ENCODE measurements around the gene UBL7.

Gene UBL7

GRCh38 chr15:74431116-74431515, 29.8 kb downstream of the UBL7 start:
- no peaks in the 10 kb centered on the region for H3K9me3 ChIP-seq (ENCODE audit: control insufficient read depth in 1 of 2, low read length in 2 of 2)
- peak overlapping the region in 1 of 2 donors; percentile 17 for H3K4me3 ChIP-seq (ENCODE audit: low read depth in 1 of 2, low read length in 2 of 2)
- H3K27me3 ChIP-seq (ENCODE audit: control insufficient read depth in 1 of 2, insufficient read depth in 2 of 2, low read length in 2 of 2), result peaks cover 18 to 22% of the 10 kb centered on the region in 2 donors
- no peak overlapping the region for H3K27ac ChIP-seq (ENCODE audit: low read depth, low read length)
- H3K36me3 ChIP-seq (ENCODE audit: control insufficient read depth in 1 of 2, insufficient read depth in 2 of 2, low read length in 2 of 2), result no peaks in the 10 kb centered on the region
- peaks cover 5 to 16% of the 10 kb centered on the region in 2 donors for H3K4me1 ChIP-seq (ENCODE audit: control insufficient read depth in 1 of 2, insufficient read depth in 2 of 2, low read length in 2 of 2)
- no peak overlapping the region for H3K9ac ChIP-seq (ENCODE audit: low read depth in 1 of 2, low read length in 2 of 2)

DNA sequence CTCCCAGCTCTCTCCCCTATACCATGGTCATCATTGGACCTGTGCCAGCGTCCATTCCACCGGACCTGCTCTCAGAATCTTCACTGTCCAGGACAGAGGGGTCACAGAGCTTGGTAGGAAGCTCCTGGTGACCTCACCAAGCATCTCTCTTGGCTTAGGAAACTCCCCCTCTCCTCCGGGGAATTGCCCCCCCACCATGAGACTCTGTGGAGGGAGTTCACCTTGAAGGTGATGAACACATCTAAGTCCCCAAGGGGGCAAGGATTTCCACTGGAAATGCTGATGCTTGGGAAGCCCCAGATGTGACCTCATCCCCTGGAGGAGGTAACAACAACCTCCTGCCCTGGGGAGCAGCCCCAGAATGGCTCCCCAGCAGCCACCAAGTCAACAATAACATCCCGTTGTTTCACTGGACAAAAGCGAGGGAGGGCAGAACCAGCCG, 30.4 kb downstream of the UBL7 start:
- H3K27ac ChIP-seq (ENCODE audit: low read depth, low read length), result no peak overlapping the region
- H3K9me3 ChIP-seq (ENCODE audit: control insufficient read depth in 1 of 2, low read length in 2 of 2), result no peaks in the 10 kb centered on the region
- no peak overlapping the region for H3K4me3 ChIP-seq (ENCODE audit: low read depth in 1 of 2, low read length in 2 of 2)
- no peak overlapping the region for H3K9ac ChIP-seq (ENCODE audit: low read depth in 1 of 2, low read length in 2 of 2)
- peaks cover 5 to 16% of the 10 kb centered on the region in 2 donors for H3K4me1 ChIP-seq (ENCODE audit: control insufficient read depth in 1 of 2, insufficient read depth in 2 of 2, low read length in 2 of 2)
- H3K36me3 ChIP-seq (ENCODE audit: control insufficient read depth in 1 of 2, insufficient read depth in 2 of 2, low read length in 2 of 2), result no peaks in the 10 kb centered on the region
- peaks cover 18 to 22% of the 10 kb centered on the region in 2 donors for H3K27me3 ChIP-seq (ENCODE audit: control insufficient read depth in 1 of 2, insufficient read depth in 2 of 2, low read length in 2 of 2)

- Histone ChIP-seq H3K9me3 (ENCODE audit: control insufficient read depth in 1 of 2, low read length in 2 of 2) (no peaks in the 10 kb centered on the region), H3K4me3 (ENCODE audit: low read depth in 1 of 2, low read length in 2 of 2) (no peak overlapping the region), H3K27me3 (ENCODE audit: control insufficient read depth in 1 of 2, insufficient read depth in 2 of 2, low read length in 2 of 2) (peaks cover 18 to 22% of the 10 kb centered on the region in 2 donors), H3K4me1 (ENCODE audit: control insufficient read depth in 1 of 2, insufficient read depth in 2 of 2, low read length in 2 of 2) (peaks cover 5 to 14% of the 10 kb centered on the region in 2 donors), H3K27ac (ENCODE audit: low read depth, low read length) (no peak overlapping the region), H3K36me3 (ENCODE audit: control insufficient read depth in 1 of 2, insufficient read depth in 2 of 2, low read length in 2 of 2) (no peaks in the 10 kb centered on the region), H3K9ac (ENCODE audit: low read depth in 1 of 2, low read length in 2 of 2) (no peak overlapping the region)
These were observed 31.1 kb downstream of the UBL7 start for GRCh38 chr15:74429781-74430400.

DNA sequence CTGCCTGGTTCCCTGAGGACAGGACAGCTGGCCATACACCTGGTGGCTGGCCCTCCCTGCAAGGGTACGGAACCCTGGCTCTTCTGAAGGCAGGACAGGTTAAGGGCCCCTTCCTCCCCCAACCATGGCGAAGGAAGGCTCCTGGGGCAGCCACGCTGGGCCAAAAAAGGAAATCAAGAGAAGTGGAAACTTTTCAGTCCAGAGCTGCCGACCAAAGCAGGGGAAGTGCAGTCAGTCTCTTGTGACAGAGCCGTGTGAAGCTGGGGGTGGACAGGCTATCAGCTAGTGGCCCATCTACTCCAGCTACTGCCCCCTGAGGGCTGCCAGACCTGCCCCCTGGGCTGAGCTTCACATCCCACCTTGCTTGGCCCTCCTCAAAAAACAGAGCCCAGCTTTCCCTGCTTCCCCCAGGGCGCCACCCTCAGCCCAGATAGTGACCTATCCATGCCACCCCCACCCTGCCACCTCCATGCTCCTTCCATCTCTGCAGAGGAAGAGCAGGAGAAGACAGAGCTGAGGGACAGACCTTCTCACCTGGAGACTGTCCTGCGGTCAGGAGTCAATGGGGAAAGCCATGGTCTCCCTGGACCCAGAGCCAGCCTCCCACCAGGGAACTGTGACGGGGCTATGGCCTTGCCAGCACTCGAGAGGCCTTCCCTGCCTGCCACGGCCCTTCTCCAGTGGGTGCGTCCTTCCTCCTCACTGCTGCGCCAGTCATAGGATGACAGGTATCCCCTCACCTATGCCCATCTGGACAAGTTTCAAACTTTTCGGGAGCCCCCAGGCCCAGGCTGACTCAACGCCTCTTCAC, 31.8 kb downstream of the UBL7 start:
- Histone ChIP-seq H3K27me3 (ENCODE audit: control insufficient read depth in 1 of 2, insufficient read depth in 2 of 2, low read length in 2 of 2) (peaks cover 18 to 22% of the 10 kb centered on the region in 2 donors), H3K4me3 (ENCODE audit: low read depth in 1 of 2, low read length in 2 of 2) (no peak overlapping the region), H3K9ac (ENCODE audit: low read depth in 1 of 2, low read length in 2 of 2) (no peak overlapping the region), H3K27ac (ENCODE audit: low read depth, low read length) (peak overlapping the region; percentile 7), H3K4me1 (ENCODE audit: control insufficient read depth in 1 of 2, insufficient read depth in 2 of 2, low read length in 2 of 2) (peaks cover under 1 to 7% of the 10 kb centered on the region in 2 donors), H3K36me3 (ENCODE audit: control insufficient read depth in 1 of 2, insufficient read depth in 2 of 2, low read length in 2 of 2) (no peaks in the 10 kb centered on the region), H3K9me3 (ENCODE audit: control insufficient read depth in 1 of 2, low read length in 2 of 2) (no peaks in the 10 kb centered on the region)

DNA sequence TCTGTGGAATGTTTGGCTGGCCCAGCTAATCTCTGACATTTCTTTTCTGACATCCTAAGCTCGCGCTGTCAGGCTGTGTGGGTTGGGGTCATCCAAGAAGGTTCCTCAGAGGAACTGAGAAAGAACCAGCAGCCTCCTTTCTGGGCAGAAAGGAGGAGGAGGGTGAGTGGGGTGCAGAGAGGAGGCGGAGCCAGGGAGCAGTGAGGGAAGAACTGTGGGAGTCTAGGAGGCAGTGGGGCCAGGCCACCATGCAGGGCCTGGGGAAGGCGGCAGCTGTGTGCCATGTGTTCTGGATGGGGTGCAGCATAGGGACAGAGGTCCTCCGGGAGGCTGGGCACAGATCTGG, 32.5 kb downstream of the UBL7 start:
- Histone ChIP-seq H3K4me3 (ENCODE audit: low read depth in 1 of 2, low read length in 2 of 2) (no peak overlapping the region), H3K27me3 (ENCODE audit: control insufficient read depth in 1 of 2, insufficient read depth in 2 of 2, low read length in 2 of 2) (peaks cover 18 to 22% of the 10 kb centered on the region in 2 donors), H3K4me1 (ENCODE audit: control insufficient read depth in 1 of 2, insufficient read depth in 2 of 2, low read length in 2 of 2) (peaks cover 0 to 5% of the 10 kb centered on the region in 2 donors), H3K9ac (ENCODE audit: low read depth in 1 of 2, low read length in 2 of 2) (no peak overlapping the region), H3K27ac (ENCODE audit: low read depth, low read length) (no peak overlapping the region), H3K36me3 (ENCODE audit: control insufficient read depth in 1 of 2, insufficient read depth in 2 of 2, low read length in 2 of 2) (no peaks in the 10 kb centered on the region), H3K9me3 (ENCODE audit: control insufficient read depth in 1 of 2, low read length in 2 of 2) (no peaks in the 10 kb centered on the region)

GRCh38 chr15:74427607-74428441, 33.1 kb downstream of the UBL7 start:
- H3K4me1 ChIP-seq (ENCODE audit: control insufficient read depth in 1 of 2, insufficient read depth in 2 of 2, low read length in 2 of 2), result peaks cover 0 to 5% of the 10 kb centered on the region in 2 donors
- no peaks in the 10 kb centered on the region for H3K9me3 ChIP-seq (ENCODE audit: control insufficient read depth in 1 of 2, low read length in 2 of 2)
- H3K9ac ChIP-seq (ENCODE audit: low read depth in 1 of 2, low read length in 2 of 2), result no peak overlapping the region
- H3K4me3 ChIP-seq (ENCODE audit: low read depth in 1 of 2, low read length in 2 of 2), result no peak overlapping the region
- no peak overlapping the region for H3K27ac ChIP-seq (ENCODE audit: low read depth, low read length)
- H3K36me3 ChIP-seq (ENCODE audit: control insufficient read depth in 1 of 2, insufficient read depth in 2 of 2, low read length in 2 of 2), result no peaks in the 10 kb centered on the region
- H3K27me3 ChIP-seq (ENCODE audit: control insufficient read depth in 1 of 2, insufficient read depth in 2 of 2, low read length in 2 of 2), result peaks cover 18 to 21% of the 10 kb centered on the region in 2 donors

- Histone ChIP-seq H3K27ac (ENCODE audit: low read depth, low read length) (no peak overlapping the region), H3K9me3 (ENCODE audit: control insufficient read depth in 1 of 2, low read length in 2 of 2) (no peaks in the 10 kb centered on the region), H3K36me3 (ENCODE audit: control insufficient read depth in 1 of 2, insufficient read depth in 2 of 2, low read length in 2 of 2) (no peaks in the 10 kb centered on the region), H3K27me3 (ENCODE audit: control insufficient read depth in 1 of 2, insufficient read depth in 2 of 2, low read length in 2 of 2) (peaks cover 9 to 10% of the 10 kb centered on the region in 2 donors), H3K4me3 (ENCODE audit: low read depth in 1 of 2, low read length in 2 of 2) (no peak overlapping the region), H3K9ac (ENCODE audit: low read depth in 1 of 2, low read length in 2 of 2) (no peak overlapping the region), H3K4me1 (ENCODE audit: control insufficient read depth in 1 of 2, insufficient read depth in 2 of 2, low read length in 2 of 2) (no peaks in the 10 kb centered on the region)
These were observed 34.3 kb downstream of the UBL7 start for GRCh38 chr15:74426404-74427281.

- Histone ChIP-seq H3K27ac (ENCODE audit: low read depth, low read length) (no peak overlapping the region), H3K9ac (ENCODE audit: low read depth in 1 of 2, low read length in 2 of 2) (no peak overlapping the region), H3K4me1 (ENCODE audit: control insufficient read depth in 1 of 2, insufficient read depth in 2 of 2, low read length in 2 of 2) (peaks cover 0 to 5% of the 10 kb centered on the region in 2 donors), H3K9me3 (ENCODE audit: control insufficient read depth in 1 of 2, low read length in 2 of 2) (no peaks in the 10 kb centered on the region), H3K4me3 (ENCODE audit: low read depth in 1 of 2, low read length in 2 of 2) (no peak overlapping the region), H3K27me3 (ENCODE audit: control insufficient read depth in 1 of 2, insufficient read depth in 2 of 2, low read length in 2 of 2) (no peaks in the 10 kb centered on the region), H3K36me3 (ENCODE audit: control insufficient read depth in 1 of 2, insufficient read depth in 2 of 2, low read length in 2 of 2) (no peaks in the 10 kb centered on the region)
These were observed 35.3 kb downstream of the UBL7 start for GRCh38 chr15:74425630-74426029.

DNA sequence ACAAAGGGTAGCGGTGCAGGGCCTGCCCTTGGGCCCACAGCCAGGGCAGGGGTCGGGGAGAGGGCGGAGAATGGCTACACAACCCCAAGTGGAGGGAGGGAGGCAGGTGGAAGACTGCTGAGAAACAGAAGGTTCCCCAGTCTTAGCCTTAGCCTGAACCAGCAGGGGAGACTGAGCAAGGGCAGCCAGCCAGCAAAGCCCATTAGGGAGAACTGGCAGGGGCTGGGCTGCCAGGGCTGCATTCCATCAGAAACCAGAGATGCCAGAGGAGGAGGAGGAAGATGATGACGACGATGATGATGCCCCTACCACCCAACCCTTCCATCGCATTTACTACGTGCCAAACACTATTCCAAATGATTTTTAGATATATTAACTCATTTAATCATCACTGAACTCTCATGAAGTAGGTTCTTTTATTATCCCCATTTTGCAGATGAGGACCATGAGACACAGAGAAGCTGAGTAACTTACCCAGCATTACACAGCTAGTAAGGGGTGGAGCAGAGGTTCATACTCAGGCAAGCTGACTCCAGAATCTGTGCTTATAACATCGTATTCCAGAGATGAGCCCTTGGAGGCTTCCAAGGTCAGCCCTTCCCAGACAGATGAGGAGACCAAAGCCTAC, 35.9 kb downstream of the UBL7 start:
- H3K27me3 ChIP-seq (ENCODE audit: control insufficient read depth in 1 of 2, insufficient read depth in 2 of 2, low read length in 2 of 2), result no peaks in the 10 kb centered on the region
- no peak overlapping the region for H3K9ac ChIP-seq (ENCODE audit: low read depth in 1 of 2, low read length in 2 of 2)
- H3K4me1 ChIP-seq (ENCODE audit: control insufficient read depth in 1 of 2, insufficient read depth in 2 of 2, low read length in 2 of 2), result peaks cover 0 to 5% of the 10 kb centered on the region in 2 donors
- no peaks in the 10 kb centered on the region for H3K9me3 ChIP-seq (ENCODE audit: control insufficient read depth in 1 of 2, low read length in 2 of 2)
- no peaks in the 10 kb centered on the region for H3K36me3 ChIP-seq (ENCODE audit: control insufficient read depth in 1 of 2, insufficient read depth in 2 of 2, low read length in 2 of 2)
- no peak overlapping the region for H3K4me3 ChIP-seq (ENCODE audit: low read depth in 1 of 2, low read length in 2 of 2)
- H3K27ac ChIP-seq (ENCODE audit: low read depth, low read length), result no peak overlapping the region
